Ovary (tissue), 9 donors: ENCODE measurements around the gene KRT82. TPM values are rescaled to one million over a fixed set of nuclear protein-coding genes. Genes with fewer than 3 reads are reported as not detected.

Experiments
- DNase-seq, 5 donors: peaks; one replicate each; pipeline ENCODE4 v3.0.0-alpha.2; 2019 to 2020
- H3K27ac ChIP-seq, 2 donors: fragments of 200-600 bp; one replicate each; pipeline versions ENCODE4 v1.5.1 to v1.8.0; 2019 to 2022
- H3K27me3 ChIP-seq: fragments of 200-600 bp; one replicate; pipeline ENCODE4 v1.8.0; 2022
- H3K36me3 ChIP-seq: fragments of 200-600 bp; sonication (generic); one replicate; pipeline ENCODE4 v1.5.1; 2019
- H3K4me1 ChIP-seq: one replicate; pipeline ENCODE4 v1.8.1; 2013; ENCODE audit warnings: mild to moderate bottlenecking, moderate library complexity; ENCODE audit not compliant: insufficient read depth
- H3K4me3 ChIP-seq: fragments of 200-600 bp; sonication (generic); one replicate; pipeline ENCODE4 v1.5.1; 2017
- H3K9me3 ChIP-seq, 2 donors: fragments of 200-600 bp in 1 of 2; sonication (generic) in 1 of 2; one replicate each; pipeline versions ENCODE4 v1.5.1 to v1.8.1; 2013 to 2019; ENCODE audit warnings: mild to moderate bottlenecking in 1 of 2, moderate library complexity in 1 of 2
- EP300 ChIP-seq: sonication (generic); formaldehyde crosslinking; IDR thresholded peaks from one replicate; pipeline ENCODE4 v1.6.1; 2017; ENCODE audit warnings: antibody characterized with exemption
- POLR2A ChIP-seq: fragments of 450-650 bp; IDR thresholded peaks from one replicate; pipeline ENCODE4 v1.6.1; 2017; ENCODE audit warnings: antibody characterized with exemption, mild to moderate bottlenecking, moderate library complexity
- WGBS, 3 donors: extraction: QIAGEN DNeasy Blood & Tissue Kit in 1 of 3; methylation state at CpG; one replicate each; pipeline versions ENCODE4 v1.1.5 to v1.1.7; 2013 to 2017; 5-methylcytosine and 5-hydroxymethylcytosine counted together
- intact Hi-C, 4 donors: fragments of 100-400 bp; cut with DNase I; formaldehyde crosslinking; loops; one replicate each; pipeline versions ENCODE4 v1.11.0 to v1.15.1; 2022 to 2023
- polyA plus RNA-seq, 2 donors: library from polyadenylated mRNA; stranded (reverse); fragments of 200-250 nt in 1 of 2; fragments of 350-450 nt in 1 of 2; fragmentation: Illumina TruSeq in 1 of 2; extraction: RNeasy Lipid Tissue Mini Kit (QIAGEN cat#74804) in 1 of 2; gene quantifications; one replicate each; pipeline ENCODE4 v1.2.3, GENCODE V29; 2013 to 2014
- total RNA-seq, 7 donors: library from RNA; depleted of rRNA in 2 of 7; stranded (reverse); fragments of >200 nt in 2 of 7; fragmentation: NEBNext Ultra II Directional in 3 of 7; extraction: Animal tissue kit (Norgen Biotek cat#: 25700) in 3 of 7; gene quantifications; one replicate each; pipeline versions ENCODE4 v1.1.0 to v1.2.4, GENCODE V29; 2016 to 2023
- TF ChIP-seq, protein P1 (sequence below), 3 donors: fragments of 450-650 bp in 2 of 3; fragments of 200-600 bp in 1 of 3; IDR thresholded peaks; one replicate each; pipeline versions ENCODE4 v1.5.1 to v1.8.0; 2016 to 2022; ENCODE audit warnings: antibody characterized with exemption in 3 of 3, mild to moderate bottlenecking in 1 of 3
- donor health status: DM: no; HTN: no; CAD: no; lungs with moderate emphysema.
- donor health status: DM: no; HTN: no; CAD: no.
- donor health status: Bipolar disorder and iron deficiency.
- donor health status: DM: yes; HTN: yes; CAD: no.
- donor health status: DM: no; HTN: no; CAD: no.
- donor health status: DM: yes; HTN: yes; CAD: no.

KRT82 gene
- total and polyA plus RNA-seq, 9 donors: not detected

DNA sequence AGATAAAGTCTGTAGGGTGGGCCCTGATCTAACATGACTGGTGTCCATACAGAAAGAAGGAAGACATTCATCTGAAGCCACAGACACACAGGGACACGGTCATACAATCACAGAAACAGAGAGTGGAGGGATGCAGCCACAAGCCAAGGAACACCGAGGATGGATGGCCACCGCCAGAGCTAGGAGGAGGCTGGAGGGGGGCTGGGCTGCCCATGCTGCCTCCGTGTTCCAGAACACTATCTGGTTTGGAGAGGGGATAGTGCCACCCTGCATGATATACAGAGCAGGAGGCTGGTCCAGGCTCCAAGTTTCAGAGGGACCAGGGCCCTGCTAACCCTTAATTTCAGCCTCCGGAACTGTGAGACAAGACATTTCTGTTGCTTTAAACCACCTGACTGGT, 19.3 kb upstream of the KRT82 start:
- no peaks in the 10 kb centered on the region for H3K4me1 ChIP-seq
- no peaks in the 10 kb centered on the region for H3K36me3 ChIP-seq
- TF ChIP-seq POLR2A (no peak), EP300 (no peak)
- TF ChIP-seq, protein P1, sequence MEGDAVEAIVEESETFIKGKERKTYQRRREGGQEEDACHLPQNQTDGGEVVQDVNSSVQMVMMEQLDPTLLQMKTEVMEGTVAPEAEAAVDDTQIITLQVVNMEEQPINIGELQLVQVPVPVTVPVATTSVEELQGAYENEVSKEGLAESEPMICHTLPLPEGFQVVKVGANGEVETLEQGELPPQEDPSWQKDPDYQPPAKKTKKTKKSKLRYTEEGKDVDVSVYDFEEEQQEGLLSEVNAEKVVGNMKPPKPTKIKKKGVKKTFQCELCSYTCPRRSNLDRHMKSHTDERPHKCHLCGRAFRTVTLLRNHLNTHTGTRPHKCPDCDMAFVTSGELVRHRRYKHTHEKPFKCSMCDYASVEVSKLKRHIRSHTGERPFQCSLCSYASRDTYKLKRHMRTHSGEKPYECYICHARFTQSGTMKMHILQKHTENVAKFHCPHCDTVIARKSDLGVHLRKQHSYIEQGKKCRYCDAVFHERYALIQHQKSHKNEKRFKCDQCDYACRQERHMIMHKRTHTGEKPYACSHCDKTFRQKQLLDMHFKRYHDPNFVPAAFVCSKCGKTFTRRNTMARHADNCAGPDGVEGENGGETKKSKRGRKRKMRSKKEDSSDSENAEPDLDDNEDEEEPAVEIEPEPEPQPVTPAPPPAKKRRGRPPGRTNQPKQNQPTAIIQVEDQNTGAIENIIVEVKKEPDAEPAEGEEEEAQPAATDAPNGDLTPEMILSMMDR (IDR thresholded peaks at IDR 0.05): no peak
- 87 to 91% (median 90%) methylated on average over 5 of the region's 5 CpGs for WGBS, 3 donors
- no peak overlapping the region for H3K4me3 ChIP-seq
- H3K27me3 ChIP-seq: no peaks in the 10 kb centered on the region
- intact Hi-C loops: no loop called here
- no peaks in the 10 kb centered on the region for H3K9me3 ChIP-seq
- no peak for DNase-seq
- H3K27ac ChIP-seq: no peak overlapping the region

DNA sequence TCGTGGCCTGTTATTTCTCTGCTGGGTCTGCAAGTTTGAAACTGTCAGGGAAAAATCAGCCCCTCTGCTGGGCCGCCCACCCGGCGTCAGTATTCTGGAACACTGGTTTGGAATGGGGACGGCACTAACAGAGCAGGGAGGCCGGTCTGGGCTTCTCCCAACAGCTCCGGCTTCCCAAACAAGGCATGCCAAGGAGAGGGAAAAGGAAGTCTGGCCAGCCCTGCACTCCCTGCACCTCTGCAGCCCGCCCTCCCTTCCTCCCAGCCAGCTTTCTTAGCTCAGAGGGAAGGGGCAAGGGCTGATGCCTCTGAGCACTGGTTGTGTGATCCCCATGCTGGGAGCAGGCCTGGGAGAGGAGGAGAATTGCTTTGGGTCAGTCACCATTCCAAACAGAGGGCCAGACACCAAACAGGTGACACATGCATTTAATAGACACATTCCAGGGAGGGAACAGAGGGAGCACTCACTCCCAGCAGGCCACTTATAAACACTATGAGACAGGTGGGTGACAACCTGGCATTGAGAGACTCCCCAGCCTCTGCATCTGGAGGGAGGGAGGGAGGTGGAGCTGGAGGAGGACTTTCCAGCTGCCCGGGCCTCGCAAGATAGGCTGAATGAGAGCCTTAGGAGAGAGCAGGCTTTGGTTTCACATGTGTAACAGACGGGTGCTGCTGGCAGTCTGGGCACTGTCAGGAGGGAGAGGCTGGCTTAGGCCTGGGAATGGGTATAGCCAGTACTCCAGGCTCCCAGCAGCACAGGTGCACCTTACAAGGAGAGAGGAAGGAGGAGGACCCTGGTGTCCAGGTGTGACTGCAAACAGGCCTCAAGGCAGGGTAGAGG, 17.7 kb upstream of the KRT82 start:
- no peaks in the 10 kb centered on the region for H3K36me3 ChIP-seq
- H3K4me1 ChIP-seq: no peaks in the 10 kb centered on the region
- no peak overlapping the region for H3K4me3 ChIP-seq
- no peak for DNase-seq
- WGBS, 3 donors: 20 to 25% (median 25%) methylated on average over 11 of the region's 11 CpGs
- intact Hi-C loops: no loop called here
- H3K27ac ChIP-seq: no peak overlapping the region
- H3K9me3 ChIP-seq: no peaks in the 10 kb centered on the region
- TF ChIP-seq POLR2A (no peak), EP300 (no peak)
- TF ChIP-seq, protein P1 (IDR thresholded peaks at IDR 0.05): no peak
- H3K27me3 ChIP-seq: no peaks in the 10 kb centered on the region

DNA sequence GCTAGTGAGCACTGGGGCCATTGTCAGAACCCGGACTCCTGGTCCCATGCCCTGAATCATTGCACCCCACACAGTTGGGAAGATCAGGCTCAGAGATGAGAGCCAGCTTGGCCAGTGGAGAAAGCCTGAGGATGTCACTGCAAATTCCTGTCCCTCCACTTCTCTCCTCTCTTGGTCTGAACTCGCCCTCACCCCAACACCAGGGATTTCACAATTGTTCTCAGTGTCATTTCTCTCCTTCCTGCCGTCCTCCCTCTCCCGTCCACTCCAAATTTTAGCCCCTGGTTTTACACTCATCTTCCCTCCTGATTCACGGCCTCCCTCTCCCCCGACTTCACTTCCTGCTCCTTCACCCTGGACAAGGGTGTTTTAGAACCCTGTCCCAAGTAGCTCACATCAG, 16.9 kb upstream of the KRT82 start:
- intact Hi-C loops: no loop called here
- no peak overlapping the region for H3K27ac ChIP-seq

DNA sequence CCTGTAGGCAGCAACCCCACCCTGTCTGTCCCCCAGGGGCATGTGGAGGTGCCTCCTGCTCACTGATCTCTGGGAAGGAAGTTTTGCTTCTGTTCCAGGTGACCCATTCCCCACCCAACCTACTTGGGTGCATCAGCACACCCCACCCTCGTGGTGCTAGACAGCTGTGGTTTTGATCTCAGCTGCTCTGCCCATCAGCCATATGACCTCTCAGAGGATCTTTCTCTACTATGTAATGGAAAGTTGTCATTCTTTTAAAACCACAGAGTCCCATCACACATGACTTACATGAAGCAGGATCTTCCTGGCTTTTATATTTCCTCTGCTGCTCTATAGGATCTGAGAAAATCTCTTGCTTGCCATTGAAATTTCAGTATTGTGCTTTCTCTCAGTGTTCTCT, 13.5 kb upstream of the KRT82 start:
- no peak for DNase-seq
- Histone ChIP-seq H3K27ac (no peak overlapping the region), H3K9me3 (no peaks in the 10 kb centered on the region), H3K4me1 (peaks cover 4% of the 10 kb centered on the region), H3K4me3 (no peak overlapping the region), H3K36me3 (no peaks in the 10 kb centered on the region), H3K27me3 (no peaks in the 10 kb centered on the region)
- intact Hi-C loops: no loop called here
- 32 to 42% (median 37%) methylated on average over 1 of the region's 1 CpG for WGBS, 3 donors
- TF ChIP-seq EP300 (no peak), POLR2A (no peak)
- TF ChIP-seq, protein P1 (IDR thresholded peaks at IDR 0.05): no peak

More for the DNA sequence above, 16.9 kb upstream of the KRT82 start:
- Histone ChIP-seq H3K27me3 (no peaks in the 10 kb centered on the region), H3K36me3 (no peaks in the 10 kb centered on the region), H3K4me3 (no peak overlapping the region), H3K9me3 (no peaks in the 10 kb centered on the region), H3K4me1 (no peaks in the 10 kb centered on the region)
- no peak for DNase-seq
- WGBS, 3 donors: 36 to 51% (median 47%) methylated on average over 6 of the region's 6 CpGs
- no peak for TF ChIP-seq POLR2A
- TF ChIP-seq, protein P1 (IDR thresholded peaks at IDR 0.05): no peak
- no peak for TF ChIP-seq EP300
